ENCODE measurements around the gene ATP2C2. TPM values are rescaled to one million over a fixed set of nuclear protein-coding genes. Genes with fewer than 3 reads are reported as not detected.

Gene ATP2C2
- total and polyA plus RNA-seq, 2 of the 8 experiments (the other 6 are each of a cell fraction or from before 2014, with no cell fraction given), result 1.2 to 2.8 TPM

DNA sequence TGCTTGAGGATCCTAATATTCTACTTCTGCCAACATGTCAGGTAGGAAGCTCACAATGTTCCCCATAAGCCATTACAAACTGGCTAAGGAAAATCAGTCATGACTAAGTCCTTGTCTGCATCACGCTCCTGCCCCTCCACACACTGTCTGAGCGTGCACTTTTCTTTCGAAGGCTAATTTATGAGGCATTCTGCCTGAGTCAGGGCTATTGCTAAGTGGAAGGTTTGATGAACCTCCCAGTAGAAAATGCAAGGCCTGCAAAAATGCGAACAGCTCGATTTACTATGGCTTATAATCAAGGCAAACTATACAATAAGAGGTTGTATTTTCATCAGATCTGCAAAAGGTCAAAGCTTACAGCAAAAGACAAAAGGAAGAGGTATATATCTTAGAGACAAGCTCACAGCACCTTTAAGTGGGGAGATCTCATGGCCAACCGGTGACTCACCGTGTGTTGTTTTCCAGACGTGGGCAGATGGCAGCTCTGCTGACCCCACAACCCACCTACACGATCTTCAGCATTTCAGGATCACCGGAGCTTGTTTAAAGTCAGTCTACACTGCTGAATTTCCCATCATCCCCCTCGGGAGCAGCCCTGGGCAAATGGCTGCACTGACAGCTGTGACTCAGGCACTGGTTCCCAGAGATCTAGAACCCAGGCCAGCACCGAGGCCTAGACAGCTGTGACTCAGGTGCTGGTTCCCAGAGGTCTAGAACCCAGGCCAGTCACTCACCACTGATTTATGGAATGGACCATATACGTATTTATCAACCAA lies 110.0 kb downstream of the ATP2C2 start (continued):
- TF ChIP-seq, protein P1, sequence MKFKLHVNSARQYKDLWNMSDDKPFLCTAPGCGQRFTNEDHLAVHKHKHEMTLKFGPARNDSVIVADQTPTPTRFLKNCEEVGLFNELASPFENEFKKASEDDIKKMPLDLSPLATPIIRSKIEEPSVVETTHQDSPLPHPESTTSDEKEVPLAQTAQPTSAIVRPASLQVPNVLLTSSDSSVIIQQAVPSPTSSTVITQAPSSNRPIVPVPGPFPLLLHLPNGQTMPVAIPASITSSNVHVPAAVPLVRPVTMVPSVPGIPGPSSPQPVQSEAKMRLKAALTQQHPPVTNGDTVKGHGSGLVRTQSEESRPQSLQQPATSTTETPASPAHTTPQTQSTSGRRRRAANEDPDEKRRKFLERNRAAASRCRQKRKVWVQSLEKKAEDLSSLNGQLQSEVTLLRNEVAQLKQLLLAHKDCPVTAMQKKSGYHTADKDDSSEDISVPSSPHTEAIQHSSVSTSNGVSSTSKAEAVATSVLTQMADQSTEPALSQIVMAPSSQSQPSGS (IDR thresholded peaks at IDR 0.05; ENCODE audit: low read length), result no peak
- no peak for TF ChIP-seq GTF2F1 (IDR thresholded peaks at IDR 0.05; ENCODE audit: borderline replicate concordance, low read depth, low read length)
- TF ChIP-seq TBP (IDR thresholded peaks at IDR 0.05; ENCODE audit: low read depth, low read length), result no peak
- TF ChIP-seq RXRA (IDR thresholded peaks at IDR 0.05; ENCODE audit: insufficient read depth, low read depth, low read length), result no peak
- TF ChIP-seq SIRT6 (IDR thresholded peaks at IDR 0.05; ENCODE audit: low read length), result no peak
- TF ChIP-seq EZH2 (IDR thresholded peaks at IDR 0.05; ENCODE audit: low read depth, low read length, severe bottlenecking), result no peak

Data from H1 (cell line).